Right cardiac atrium (tissue), 5 donors: ENCODE data around the gene CPLX1. TPM values are rescaled to one million over a fixed set of nuclear protein-coding genes. Genes with fewer than 3 reads are reported as not detected.
A peak's percentile ranks its signal among the peaks of the same experiment; 100 is the strongest.

ENCODE experiments used
- ATAC-seq, 2 donors: fragments of 200-7000 bp; cut with Tn5 transposase; one replicate each; pipeline versions ENCODE4 v1.8.0 to v1.9.1; 2020; ENCODE audit warnings: moderate library complexity in 2 of 2, mild to moderate bottlenecking in 1 of 2
- DNase-seq, 3 donors: peaks; one replicate each; pipeline ENCODE4 v3.0.0-alpha.2; 2020
- H3K27ac ChIP-seq: one replicate; pipeline ENCODE4 v1.5.1; 2013; ENCODE audit warnings: mild to moderate bottlenecking, low read length, control low read depth, moderate library complexity
- H3K27me3 ChIP-seq: one replicate; pipeline ENCODE4 v1.6.1; 2013; ENCODE audit not compliant: control insufficient read depth, insufficient read depth
- H3K4me1 ChIP-seq: one replicate; pipeline ENCODE4 v1.6.1; 2013; ENCODE audit warnings: low read length; ENCODE audit not compliant: control insufficient read depth, insufficient read depth
- H3K4me3 ChIP-seq: one replicate; pipeline ENCODE4 v1.5.1; 2013; ENCODE audit warnings: low read length, control low read depth
- H3K9me3 ChIP-seq: one replicate; pipeline ENCODE4 v1.6.1; 2013; ENCODE audit warnings: low read length; ENCODE audit not compliant: control insufficient read depth
- WGBS: extraction: QIAGEN DNeasy Blood & Tissue Kit; methylation state at CpG from one replicate; pipeline ENCODE4 v1.1.7; 2013; 5-methylcytosine and 5-hydroxymethylcytosine counted together
- intact Hi-C, 4 donors: fragments of 100-400 bp; cut with DNase I; formaldehyde crosslinking; loops; one replicate each; pipeline versions ENCODE4 v1.11.0 to v1.14.0; 2022 to 2023
- polyA plus RNA-seq: library from polyadenylated mRNA; stranded (reverse); fragments of 200-250 nt; gene quantifications from one replicate; pipeline ENCODE4 v1.2.3, GENCODE V29; 2013
- total RNA-seq, 4 donors: library from RNA; stranded (reverse); fragmentation: NEBNext Ultra II Directional; extraction: Animal tissue kit (Norgen Biotek cat#: 25700); gene quantifications; one replicate each; pipeline ENCODE4 v1.2.1, GENCODE V29; 2021
- donor health status: healthy with polysubstance abuse.
- donor health status: DM: no; HTN: yes; CAD: no.
- donor health status: DM: no; HTN: no; CAD: no.
- donor health status: DM: no; HTN: yes; CAD: no; lungs with severe emphysema.
- donor health status: DM: yes; HTN: yes; CAD: no.

The CPLX1 gene
- total and polyA plus RNA-seq, 5 donors: 2.1 to 9.3 (median 5.4) TPM

GRCh38 chr4:823761-824460 lies 2.0 kb downstream of the CPLX1 start:
- no peaks in the 10 kb centered on the region for H3K27me3 ChIP-seq
- no peak overlapping the region for H3K4me3 ChIP-seq
- intact Hi-C loops: no loop called here
- no peak for ATAC-seq
- WGBS: 44% methylated on average over 24 of the region's 24 CpGs
- peak in 1 of 3 donors; percentile 52 for DNase-seq
- H3K9me3 ChIP-seq: no peaks in the 10 kb centered on the region
- peaks cover 2% of the 10 kb centered on the region for H3K4me1 ChIP-seq
- no peak overlapping the region for H3K27ac ChIP-seq

GRCh38 chr4:823176-823760 lies 2.7 kb downstream of the CPLX1 start:
- intact Hi-C loops: no loop called here
- no peaks in the 10 kb centered on the region for H3K9me3 ChIP-seq
- no peak for ATAC-seq
- H3K27ac ChIP-seq: no peak overlapping the region
- H3K27me3 ChIP-seq: no peaks in the 10 kb centered on the region
- H3K4me3 ChIP-seq: no peak overlapping the region
- 74% methylated on average over 21 of the region's 21 CpGs for WGBS
- H3K4me1 ChIP-seq: peaks cover 2% of the 10 kb centered on the region
- DNase-seq: peak in 1 of 3 donors; percentile 37

DNA sequence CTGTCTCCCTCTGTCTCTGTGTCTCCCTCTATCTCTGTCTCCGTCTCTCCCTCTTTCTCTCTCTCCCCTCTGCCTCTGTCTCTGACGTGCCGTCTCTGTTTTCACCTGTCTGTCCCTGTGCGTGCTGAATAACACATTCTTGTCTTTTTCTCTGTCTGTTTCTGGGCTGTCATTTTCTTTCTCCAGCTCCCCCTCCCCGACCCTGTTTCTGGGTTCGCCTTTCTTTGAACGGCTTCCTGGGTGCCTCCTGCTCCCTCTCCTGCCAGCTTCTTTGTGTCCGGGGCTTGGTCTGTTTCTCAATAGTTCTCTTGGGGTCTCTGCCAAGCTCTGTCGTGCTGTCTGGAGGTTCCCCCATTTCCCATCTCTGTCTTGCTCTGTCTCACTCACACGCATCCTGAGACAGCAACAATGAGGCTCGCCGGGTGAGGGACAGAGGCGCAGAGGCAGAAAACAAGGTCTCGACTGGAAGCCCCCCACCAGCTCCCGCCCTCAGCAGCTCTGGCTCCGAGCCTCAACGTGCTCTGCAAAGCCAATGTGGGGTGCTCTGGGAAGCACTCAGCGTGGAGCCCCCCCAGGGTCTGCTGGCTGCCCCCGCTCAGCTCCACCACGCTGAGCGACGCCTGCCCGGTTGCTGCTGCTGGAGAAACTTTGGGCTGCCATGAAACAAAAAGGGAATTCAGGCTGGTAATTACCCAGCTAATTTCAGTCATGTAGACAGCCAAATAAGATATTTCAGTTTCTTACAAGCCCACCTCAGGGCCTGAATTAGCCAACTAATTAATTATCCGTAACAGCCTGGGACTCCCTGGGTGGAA lies 3.4 kb downstream of the CPLX1 start:
- ATAC-seq: no peak
- no peak overlapping the region for H3K4me3 ChIP-seq
- H3K9me3 ChIP-seq: no peaks in the 10 kb centered on the region
- DNase-seq: peak in 1 of 3 donors; percentile 33
- 46% methylated on average over 24 of the region's 24 CpGs for WGBS
- no peaks in the 10 kb centered on the region for H3K27me3 ChIP-seq
- peaks cover 2% of the 10 kb centered on the region for H3K4me1 ChIP-seq
- intact Hi-C loops: no loop called here
- no peak overlapping the region for H3K27ac ChIP-seq

- WGBS: 73% methylated on average over 16 of the region's 16 CpGs
- peaks cover 2% of the 10 kb centered on the region for H3K4me1 ChIP-seq
- H3K27ac ChIP-seq: no peak overlapping the region
- ATAC-seq (no peak), DNase-seq (no peak)
- no peak overlapping the region for H3K4me3 ChIP-seq
- H3K27me3 ChIP-seq: no peaks in the 10 kb centered on the region
- intact Hi-C loops: no loop called here
- H3K9me3 ChIP-seq: no peaks in the 10 kb centered on the region
These were observed 4.3 kb downstream of the CPLX1 start for GRCh38 chr4:821631-822030.

- peak in 1 of 3 donors; percentile 40 for DNase-seq
These were observed 4.7 kb downstream of the CPLX1 start for GRCh38 chr4:821181-821591.

DNA sequence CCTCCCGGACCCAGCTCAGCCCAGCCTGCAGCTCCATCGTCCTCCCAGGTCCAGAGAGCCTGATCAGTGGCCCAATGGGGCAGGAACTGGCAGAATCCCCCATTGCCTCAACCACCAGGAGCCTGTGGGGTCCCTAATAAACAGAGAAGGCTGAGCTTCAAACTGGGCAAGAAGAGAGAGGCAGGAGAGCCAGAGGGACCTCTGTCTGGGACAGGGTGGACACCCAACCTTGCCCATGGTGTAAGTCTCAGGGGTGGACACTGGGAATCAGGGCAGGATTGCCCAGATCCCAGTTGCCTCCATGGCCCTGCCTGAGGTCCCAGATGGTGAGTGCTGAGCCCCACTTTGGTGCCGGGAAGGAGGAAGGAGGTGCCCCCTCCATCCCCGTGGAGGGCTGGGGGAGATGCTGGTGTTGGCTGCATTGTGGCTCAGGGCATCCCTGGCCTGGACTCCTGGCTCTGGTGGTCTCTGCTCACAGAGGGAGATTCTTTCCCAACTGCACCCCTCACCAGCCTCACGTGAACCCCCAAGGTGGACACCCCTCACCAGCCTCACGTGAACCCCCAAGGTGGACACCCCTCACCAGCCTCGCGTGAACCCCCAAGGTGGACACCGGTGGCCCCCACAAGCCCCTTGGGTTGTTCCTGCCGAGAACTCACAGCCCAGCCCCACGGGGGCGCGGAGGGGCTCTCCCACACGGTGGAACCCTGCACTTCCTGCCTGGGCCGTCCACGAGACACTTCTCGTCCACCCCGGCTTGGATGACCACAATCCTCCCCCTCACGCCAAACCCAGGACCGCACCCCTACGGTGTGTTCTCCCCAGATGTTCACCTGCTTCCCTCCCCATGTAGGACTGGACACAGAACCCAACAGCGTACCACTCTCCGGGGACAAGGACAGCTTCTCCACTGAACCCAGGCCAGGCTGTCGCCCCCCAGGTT lies 5.4 kb downstream of the CPLX1 start:
- no peaks in the 10 kb centered on the region for H3K27me3 ChIP-seq
- H3K4me3 ChIP-seq: no peak overlapping the region
- peaks cover 2% of the 10 kb centered on the region for H3K4me1 ChIP-seq
- 78% methylated on average over 24 of the region's 24 CpGs for WGBS
- intact Hi-C loops: no loop called here
- peak in 1 of 3 donors; percentile 33 for DNase-seq
- no peak overlapping the region for H3K27ac ChIP-seq
- no peaks in the 10 kb centered on the region for H3K9me3 ChIP-seq
- ATAC-seq: no peak

More at GRCh38 chr4:821181-821591, 4.7 kb downstream of the CPLX1 start:
- intact Hi-C loops: no loop called here
- 79% methylated on average over 22 of the region's 22 CpGs for WGBS
- no peak for ATAC-seq
- no peak overlapping the region for H3K4me3 ChIP-seq
- no peaks in the 10 kb centered on the region for H3K9me3 ChIP-seq
- H3K27ac ChIP-seq: no peak overlapping the region
- no peaks in the 10 kb centered on the region for H3K27me3 ChIP-seq
- H3K4me1 ChIP-seq: peaks cover 2% of the 10 kb centered on the region

- DNase-seq (no peak), ATAC-seq (no peak)
- H3K9me3 ChIP-seq: no peaks in the 10 kb centered on the region
- H3K27me3 ChIP-seq: no peaks in the 10 kb centered on the region
- no peaks in the 10 kb centered on the region for H3K4me1 ChIP-seq
- WGBS: 77% methylated on average over 20 of the region's 20 CpGs
- H3K27ac ChIP-seq: no peak overlapping the region
- intact Hi-C loops: no loop called here
- no peak overlapping the region for H3K4me3 ChIP-seq
These were observed 6.3 kb downstream of the CPLX1 start for GRCh38 chr4:819401-820229.

DNA sequence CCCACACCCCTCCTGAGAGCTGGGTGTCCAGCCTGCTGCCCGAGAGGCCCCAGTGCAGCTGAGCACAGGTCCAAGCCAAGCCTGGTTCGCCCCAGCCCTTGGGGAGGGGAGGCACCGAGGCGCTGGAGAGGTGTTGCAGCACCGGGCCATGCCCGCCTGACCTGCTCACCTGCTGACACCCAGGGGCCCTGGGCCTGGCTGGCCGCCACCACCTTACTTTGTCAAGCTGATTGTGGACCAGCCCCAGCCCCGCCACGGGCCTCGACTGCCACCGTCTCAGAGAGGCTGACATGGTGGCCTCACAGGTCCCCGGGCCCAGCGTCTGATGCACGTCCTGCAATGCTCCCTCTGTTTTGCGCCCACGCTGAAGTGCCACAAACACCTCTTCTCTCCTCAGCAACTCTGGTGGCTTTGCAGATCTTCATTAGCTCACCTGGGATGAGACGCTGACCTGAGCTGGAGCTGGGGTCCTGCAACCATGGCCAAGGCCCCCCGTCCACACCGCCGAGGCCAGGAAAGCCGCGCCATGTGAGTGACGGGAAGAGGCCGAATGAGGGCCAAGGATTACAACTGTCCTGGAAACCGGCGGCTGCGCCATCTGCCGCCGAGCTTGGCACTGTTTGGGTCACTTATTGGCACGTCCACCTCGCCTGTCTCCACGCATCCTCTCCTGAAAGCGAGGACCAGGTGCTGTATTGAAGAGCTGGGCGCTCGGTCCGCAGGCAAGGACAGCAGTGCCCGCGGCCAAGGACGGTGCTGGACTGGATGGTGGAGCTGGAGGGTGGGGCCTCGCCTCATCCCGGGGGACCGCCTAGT lies 7.6 kb downstream of the CPLX1 start:
- no peak overlapping the region for H3K4me3 ChIP-seq
- DNase-seq (peak in 1 of 3 donors; percentile 57), ATAC-seq (no peak)
- WGBS: 80% methylated on average over 42 of the region's 42 CpGs
- H3K27ac ChIP-seq: no peak overlapping the region
- H3K4me1 ChIP-seq: no peaks in the 10 kb centered on the region
- intact Hi-C loops: no loop called here
- no peaks in the 10 kb centered on the region for H3K27me3 ChIP-seq
- no peaks in the 10 kb centered on the region for H3K9me3 ChIP-seq

GRCh38 chr4:815464-816146 lies 10.3 kb downstream of the CPLX1 start:
- no peaks in the 10 kb centered on the region for H3K4me1 ChIP-seq
- H3K27me3 ChIP-seq: no peaks in the 10 kb centered on the region
- intact Hi-C loops: no loop called here
- H3K4me3 ChIP-seq: no peak overlapping the region
- no peaks in the 10 kb centered on the region for H3K9me3 ChIP-seq
- WGBS: 43% methylated on average over 11 of the region's 11 CpGs
- no peak overlapping the region for H3K27ac ChIP-seq
- no peak for DNase-seq
- peak in 1 of 2 donors; percentile 19 for ATAC-seq
